BE2C (cell line): ENCODE measurements around the gene PDE7B.

Experiments
- DNase-seq: peaks from one replicate; pipeline ENCODE4 v3.0.0-alpha.2; 2020
- H3K27me3 ChIP-seq: fragments of 250-450 bp; sonication (Bioruptor Pico); 2 replicates; pipeline ENCODE4 v1.5.1; 2020; ENCODE audit warnings: mild to moderate bottlenecking
- H3K36me3 ChIP-seq: fragments of 250-450 bp; sonication (Bioruptor Pico); 2 replicates; pipeline ENCODE4 v1.5.1; 2020; ENCODE audit warnings: mild to moderate bottlenecking
- H3K4me1 ChIP-seq: fragments of 250-450 bp; sonication (Bioruptor Pico); 2 replicates; pipeline ENCODE4 v1.5.1; 2020
- H3K4me3 ChIP-seq: 2 replicates; pipeline ENCODE4 v1.5.1; 2011; ENCODE audit warnings: low read depth, low read length
- H3K9me3 ChIP-seq: fragments of 250-450 bp; sonication (Bioruptor Pico); 2 replicates; pipeline ENCODE4 v1.5.1; 2020
- TF ChIP-seq, protein P1 (sequence below): IDR thresholded peaks from 2 replicates; pipeline ENCODE4 v1.5.1; 2012; ENCODE audit warnings: mild to moderate bottlenecking, low read depth, low read length

Gene PDE7B

GRCh38 chr6:135992739-135993138 lies 141.2 kb downstream of the PDE7B start:
- Histone ChIP-seq H3K27me3 (no peaks in the 10 kb centered on the region), H3K4me3 (no peak overlapping the region), H3K9me3 (no peaks in the 10 kb centered on the region), H3K36me3 (no peaks in the 10 kb centered on the region), H3K4me1 (no peaks in the 10 kb centered on the region)
- DNase-seq, result no peak
- TF ChIP-seq, protein P1, sequence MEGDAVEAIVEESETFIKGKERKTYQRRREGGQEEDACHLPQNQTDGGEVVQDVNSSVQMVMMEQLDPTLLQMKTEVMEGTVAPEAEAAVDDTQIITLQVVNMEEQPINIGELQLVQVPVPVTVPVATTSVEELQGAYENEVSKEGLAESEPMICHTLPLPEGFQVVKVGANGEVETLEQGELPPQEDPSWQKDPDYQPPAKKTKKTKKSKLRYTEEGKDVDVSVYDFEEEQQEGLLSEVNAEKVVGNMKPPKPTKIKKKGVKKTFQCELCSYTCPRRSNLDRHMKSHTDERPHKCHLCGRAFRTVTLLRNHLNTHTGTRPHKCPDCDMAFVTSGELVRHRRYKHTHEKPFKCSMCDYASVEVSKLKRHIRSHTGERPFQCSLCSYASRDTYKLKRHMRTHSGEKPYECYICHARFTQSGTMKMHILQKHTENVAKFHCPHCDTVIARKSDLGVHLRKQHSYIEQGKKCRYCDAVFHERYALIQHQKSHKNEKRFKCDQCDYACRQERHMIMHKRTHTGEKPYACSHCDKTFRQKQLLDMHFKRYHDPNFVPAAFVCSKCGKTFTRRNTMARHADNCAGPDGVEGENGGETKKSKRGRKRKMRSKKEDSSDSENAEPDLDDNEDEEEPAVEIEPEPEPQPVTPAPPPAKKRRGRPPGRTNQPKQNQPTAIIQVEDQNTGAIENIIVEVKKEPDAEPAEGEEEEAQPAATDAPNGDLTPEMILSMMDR, result no peak

DNA sequence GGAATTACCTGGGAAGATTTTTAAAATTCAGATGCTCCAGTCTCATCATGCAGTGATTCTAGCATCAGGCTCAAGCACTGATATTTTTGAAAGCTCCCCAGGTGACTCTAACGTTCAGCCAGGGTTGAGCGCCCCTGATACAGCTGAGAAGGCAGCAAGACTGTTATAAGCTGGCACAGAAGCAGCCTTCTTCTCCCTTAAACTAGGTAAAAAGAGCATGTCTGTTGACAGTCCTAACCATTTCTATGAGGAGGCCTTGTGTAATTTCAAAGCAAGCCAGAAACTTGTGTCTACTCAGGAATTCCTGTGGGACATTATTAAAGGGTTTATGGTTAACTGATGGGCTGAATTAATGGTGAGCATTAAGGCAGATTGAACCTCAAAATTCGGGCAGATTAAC lies 141.9 kb downstream of the PDE7B start:
- no peak overlapping the region for H3K4me3 ChIP-seq
- DNase-seq, result no peak
- no peaks in the 10 kb centered on the region for H3K27me3 ChIP-seq
- TF ChIP-seq, protein P1, result no peak
- H3K36me3 ChIP-seq, result no peaks in the 10 kb centered on the region
- no peaks in the 10 kb centered on the region for H3K9me3 ChIP-seq
- H3K4me1 ChIP-seq, result no peaks in the 10 kb centered on the region

DNA sequence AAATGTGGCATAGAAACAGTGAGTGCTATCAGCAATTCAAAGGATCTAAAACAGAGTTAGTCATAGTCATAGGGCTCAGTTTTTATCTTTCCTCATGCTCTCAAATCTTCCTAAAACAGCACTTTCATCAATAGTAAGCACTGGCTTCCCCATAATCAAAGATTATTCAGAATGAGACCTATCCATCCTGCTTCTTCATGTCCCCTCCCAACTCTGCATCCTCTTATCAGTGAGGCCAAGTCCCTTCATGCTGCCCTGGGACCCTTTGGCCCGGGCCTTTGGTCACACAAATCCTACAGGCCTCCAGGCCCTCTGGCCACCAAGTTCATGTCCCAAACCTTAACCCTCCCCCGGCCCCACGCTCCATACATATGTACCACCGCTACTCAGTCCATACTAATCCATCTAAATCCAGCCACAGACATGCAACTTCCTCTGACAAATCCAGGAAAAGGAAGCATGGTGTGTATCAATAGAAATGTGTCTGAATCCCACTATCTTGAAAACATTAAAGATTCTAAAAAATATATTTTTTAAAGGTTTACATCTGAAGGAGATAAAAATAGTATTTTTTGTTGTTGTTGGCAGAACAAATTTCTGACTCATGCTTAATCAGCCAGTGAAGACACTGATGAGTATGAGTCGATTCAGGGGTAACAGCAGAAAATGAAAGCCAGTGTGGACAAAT lies 143.5 kb downstream of the PDE7B start:
- TF ChIP-seq, protein P1, result no peak
- Histone ChIP-seq H3K4me1 (no peaks in the 10 kb centered on the region), H3K36me3 (no peaks in the 10 kb centered on the region), H3K9me3 (no peaks in the 10 kb centered on the region), H3K27me3 (no peaks in the 10 kb centered on the region), H3K4me3 (no peak overlapping the region)
- DNase-seq, result no peak

- no peak overlapping the region for H3K4me3 ChIP-seq
- no peak for DNase-seq
- H3K4me1 ChIP-seq, result no peaks in the 10 kb centered on the region
- no peaks in the 10 kb centered on the region for H3K9me3 ChIP-seq
- no peaks in the 10 kb centered on the region for H3K36me3 ChIP-seq
- H3K27me3 ChIP-seq, result no peaks in the 10 kb centered on the region
- TF ChIP-seq, protein P1, result no peak
Observed at GRCh38 chr6:135995545-135995898, 144.0 kb downstream of the PDE7B start.

DNA sequence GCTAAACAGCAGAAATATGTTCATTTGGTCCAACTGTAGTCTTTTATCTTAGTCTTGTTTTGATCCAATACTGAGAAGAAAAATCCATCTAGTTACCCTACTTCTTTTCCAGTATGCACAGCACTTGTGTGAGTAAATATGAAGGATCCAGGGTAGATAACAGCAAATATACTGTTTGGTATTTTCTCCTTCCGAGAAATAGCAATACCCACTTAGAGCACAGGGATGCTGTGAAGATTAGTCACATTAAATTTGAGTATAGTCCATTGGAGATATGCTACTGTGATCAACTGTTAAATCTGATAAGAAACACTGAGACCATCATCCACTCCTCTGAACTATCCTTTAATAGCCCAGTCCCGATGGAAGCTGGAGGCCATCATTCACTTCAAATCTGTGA lies 145.2 kb downstream of the PDE7B start:
- no peak overlapping the region for H3K4me3 ChIP-seq
- H3K9me3 ChIP-seq, result no peaks in the 10 kb centered on the region
- TF ChIP-seq, protein P1, result no peak

DNA sequence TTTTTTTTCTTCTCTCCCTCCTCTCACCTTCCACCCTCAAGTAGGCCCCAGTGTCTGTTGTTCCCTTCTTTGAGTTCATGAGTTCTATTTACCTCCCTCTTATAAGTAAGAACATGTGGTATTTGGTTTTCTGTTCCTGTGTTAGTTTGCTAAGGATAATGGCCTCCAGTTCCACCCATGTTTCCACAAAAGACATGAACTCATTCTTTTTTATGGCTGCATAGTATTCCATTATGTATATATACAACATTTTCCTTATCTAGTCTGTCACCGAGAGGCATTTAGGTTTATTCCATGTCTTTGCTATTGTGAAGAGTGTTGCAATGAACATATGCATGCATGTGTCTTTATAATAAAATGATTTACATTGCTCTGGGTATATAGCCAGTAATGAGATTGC lies 147.9 kb downstream of the PDE7B start:
- Histone ChIP-seq H3K4me3 (no peak overlapping the region), H3K9me3 (no peaks in the 10 kb centered on the region), H3K4me1 (no peaks in the 10 kb centered on the region), H3K27me3 (no peaks in the 10 kb centered on the region), H3K36me3 (no peaks in the 10 kb centered on the region)
- no peak for DNase-seq
- TF ChIP-seq, protein P1, result no peak

More for the DNA sequence above, 145.2 kb downstream of the PDE7B start:
- H3K4me1 ChIP-seq, result no peaks in the 10 kb centered on the region
- H3K36me3 ChIP-seq, result no peaks in the 10 kb centered on the region
- no peak for DNase-seq
- no peaks in the 10 kb centered on the region for H3K27me3 ChIP-seq
